ENCODE data around the gene FARP2.

- TF ChIP-seq CTCF (conservative IDR thresholded peaks at IDR 0.05; ENCODE audit: low read depth, low read length), result no peak
- TF ChIP-seq EZH2phosphoT487 (IDR thresholded peaks at IDR 0.05; ENCODE audit: borderline replicate concordance, low read length), result no peak
- TF ChIP-seq EZH2 (IDR thresholded peaks at IDR 0.05; ENCODE audit: low read length, unreplicated experiment), result no peak
Measured at GRCh38 chr2:241386519-241386918, 30.4 kb downstream of the FARP2 start.

Measured in PC-3 (cell line).